ENCODE results near the gene FGF11. TPM values are rescaled to one million over a fixed set of nuclear protein-coding genes. Genes with fewer than 3 reads are reported as not detected.

FGF11 gene
- total RNA-seq, 4 donors from 2014 or later: 1.6 to 2.4 (median 1.9) TPM; not detected in 1

DNA sequence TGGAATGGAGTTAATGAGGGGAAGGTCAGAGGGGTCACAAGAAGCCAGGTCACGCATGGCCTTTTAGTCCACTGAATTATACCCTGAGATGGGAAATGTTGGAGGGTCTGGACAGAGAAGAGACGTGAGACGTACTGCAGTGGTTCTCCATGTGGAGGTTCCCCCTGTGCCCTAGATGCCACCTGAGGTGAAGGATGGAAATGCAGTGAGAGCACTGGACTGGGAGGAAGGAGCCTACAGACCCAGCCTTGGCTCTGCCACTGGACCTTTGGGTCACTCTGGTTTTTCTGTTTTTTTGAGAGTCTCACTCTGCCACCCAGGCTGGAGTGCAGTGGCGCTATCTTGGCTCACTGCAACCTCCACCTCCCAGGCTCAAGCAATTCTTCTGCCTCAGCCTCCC is 43.2 kb upstream of the FGF11 start:
- no peak for DNase-seq

DNA sequence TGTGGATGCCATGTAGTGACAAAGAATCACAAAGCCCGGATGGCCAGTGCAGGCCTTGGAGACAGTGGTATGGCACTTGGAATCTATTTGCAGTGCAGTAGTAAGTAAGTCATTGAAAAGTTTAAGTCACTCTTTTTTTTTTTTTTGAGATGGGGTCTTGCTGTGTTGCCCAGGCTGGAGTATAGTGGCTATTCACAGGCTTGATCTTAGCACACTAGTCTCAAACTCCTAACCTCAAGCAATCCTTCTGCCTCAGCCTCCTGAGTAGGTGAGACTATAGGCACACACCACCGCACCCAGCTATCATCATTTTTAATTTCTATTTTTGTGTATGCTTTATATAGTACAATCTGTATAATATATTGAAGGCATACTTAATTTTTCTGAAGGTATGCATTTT is 40.7 kb upstream of the FGF11 start:
- TF ChIP-seq POLR2AphosphoS5 (IDR thresholded peaks at IDR 0.05) (no peak), POLR2A (IDR thresholded peaks at IDR 0.05) (no peak), EP300 (IDR thresholded peaks at IDR 0.05; ENCODE audit: low read depth) (no peak)
- TF ChIP-seq, protein P1, sequence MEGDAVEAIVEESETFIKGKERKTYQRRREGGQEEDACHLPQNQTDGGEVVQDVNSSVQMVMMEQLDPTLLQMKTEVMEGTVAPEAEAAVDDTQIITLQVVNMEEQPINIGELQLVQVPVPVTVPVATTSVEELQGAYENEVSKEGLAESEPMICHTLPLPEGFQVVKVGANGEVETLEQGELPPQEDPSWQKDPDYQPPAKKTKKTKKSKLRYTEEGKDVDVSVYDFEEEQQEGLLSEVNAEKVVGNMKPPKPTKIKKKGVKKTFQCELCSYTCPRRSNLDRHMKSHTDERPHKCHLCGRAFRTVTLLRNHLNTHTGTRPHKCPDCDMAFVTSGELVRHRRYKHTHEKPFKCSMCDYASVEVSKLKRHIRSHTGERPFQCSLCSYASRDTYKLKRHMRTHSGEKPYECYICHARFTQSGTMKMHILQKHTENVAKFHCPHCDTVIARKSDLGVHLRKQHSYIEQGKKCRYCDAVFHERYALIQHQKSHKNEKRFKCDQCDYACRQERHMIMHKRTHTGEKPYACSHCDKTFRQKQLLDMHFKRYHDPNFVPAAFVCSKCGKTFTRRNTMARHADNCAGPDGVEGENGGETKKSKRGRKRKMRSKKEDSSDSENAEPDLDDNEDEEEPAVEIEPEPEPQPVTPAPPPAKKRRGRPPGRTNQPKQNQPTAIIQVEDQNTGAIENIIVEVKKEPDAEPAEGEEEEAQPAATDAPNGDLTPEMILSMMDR (IDR thresholded peaks at IDR 0.05): no peak
- no peak overlapping the region for H3K27ac ChIP-seq
- 79 to 83% methylated on average over 2 of the region's 2 CpGs for WGBS, 2 donors (ENCODE audit: low coverage in 1 of 2)
- no peaks in the 10 kb centered on the region for H3K36me3 ChIP-seq
- DNase-seq: no peak
- H3K27me3 ChIP-seq: no peaks in the 10 kb centered on the region
- no peaks in the 10 kb centered on the region for H3K9me3 ChIP-seq
- intact Hi-C loops (cut with DNase I; ENCODE audit: low total_unique reads) (no loop called here), in situ Hi-C loops (cut with MboI; ENCODE audit: low pct_ligation_motif_present in 1 of 4, low pct_unique_long_range_greater_than_20kb in 1 of 4, low sequenced_read_pairs in 3 of 4) (no loop called here)
- no peak overlapping the region for H3K4me3 ChIP-seq
- peaks cover 20 to 27% (median 25%) of the 10 kb centered on the region in 4 donors for H3K4me1 ChIP-seq

More for the DNA sequence above, 43.2 kb upstream of the FGF11 start:
- Histone ChIP-seq H3K36me3 (no peaks in the 10 kb centered on the region), H3K4me1 (peaks cover 11 to 22% (median 17%) of the 10 kb centered on the region in 4 donors), H3K27ac (no peak overlapping the region), H3K4me3 (no peak overlapping the region), H3K9me3 (no peaks in the 10 kb centered on the region), H3K27me3 (no peaks in the 10 kb centered on the region)
- 80 to 96% methylated on average over 3 to 4 of the region's 4 CpGs for WGBS, 2 donors (ENCODE audit: low coverage in 1 of 2)
- intact Hi-C loops (cut with DNase I; ENCODE audit: low total_unique reads): no loop called here
- in situ Hi-C loops (cut with MboI; ENCODE audit: low pct_ligation_motif_present in 1 of 4, low pct_unique_long_range_greater_than_20kb in 1 of 4, low sequenced_read_pairs in 3 of 4): no loop called here
- no peak for TF ChIP-seq POLR2AphosphoS5 (IDR thresholded peaks at IDR 0.05)
- TF ChIP-seq, protein P1 (IDR thresholded peaks at IDR 0.05): no peak
- TF ChIP-seq EP300 (IDR thresholded peaks at IDR 0.05; ENCODE audit: low read depth): no peak
- TF ChIP-seq POLR2A (IDR thresholded peaks at IDR 0.05): no peak

DNA sequence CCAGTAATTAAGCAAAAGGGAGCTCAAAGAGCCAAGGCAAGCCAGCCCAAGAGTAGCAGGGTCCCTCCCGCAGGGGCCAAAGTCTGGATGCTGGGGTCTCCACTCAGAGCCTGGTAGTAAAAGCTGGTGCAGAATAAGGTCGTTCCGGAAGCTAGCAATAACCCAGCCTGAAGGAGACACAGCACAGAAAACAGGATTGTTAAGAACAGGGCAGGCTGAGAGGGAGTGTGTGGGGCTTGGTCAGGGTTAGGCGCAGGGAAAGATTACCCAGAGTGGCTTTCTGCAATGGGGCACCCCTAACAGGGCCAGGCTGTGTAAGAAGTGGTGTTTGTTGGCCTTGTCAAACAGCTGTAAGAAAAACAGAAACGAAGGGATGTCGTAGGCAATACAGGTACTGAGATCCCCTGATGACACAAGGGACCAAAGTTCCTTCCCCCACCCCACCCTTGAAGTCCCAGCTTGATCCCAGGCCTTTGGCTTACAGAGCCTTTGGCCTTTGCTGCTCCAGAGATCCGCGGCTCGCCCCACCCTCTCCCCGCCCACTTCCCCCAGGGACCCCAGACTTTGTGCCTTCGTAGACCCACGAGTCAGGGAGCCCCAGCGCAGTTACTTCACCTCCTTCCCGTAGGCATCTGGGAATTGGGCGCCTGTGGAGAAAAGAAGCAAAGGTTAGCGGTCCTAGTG is 36.1 kb upstream of the FGF11 start:
- TF ChIP-seq, protein P1 (IDR thresholded peaks at IDR 0.05): no peak
- TF ChIP-seq EP300 (IDR thresholded peaks at IDR 0.05; ENCODE audit: low read depth): no peak
- peak; percentile 3 for TF ChIP-seq POLR2A (IDR thresholded peaks at IDR 0.05)
- peak in 2 of 3 donors; percentile 41 to 44 for TF ChIP-seq POLR2AphosphoS5 (IDR thresholded peaks at IDR 0.05)
- Histone ChIP-seq H3K4me1 (peaks cover 13 to 32% (median 22%) of the 10 kb centered on the region in 4 donors), H3K4me3 (peak overlapping the region; percentile 50 to 73 (median 58)), H3K36me3 (no peaks in the 10 kb centered on the region), H3K27me3 (peaks cover 17% of the 10 kb centered on the region), H3K9me3 (no peaks in the 10 kb centered on the region), H3K27ac (peak overlapping the region; percentile 86 to 98 (median 94))
- WGBS, 2 donors (ENCODE audit: low coverage in 1 of 2): 7 to 8% methylated on average over 2 to 14 of the region's 16 CpGs
- DNase-seq: peak; percentile 75
- intact Hi-C loops (cut with DNase I; ENCODE audit: low total_unique reads): no loop called here
- in situ Hi-C loops (cut with MboI; ENCODE audit: low pct_ligation_motif_present in 1 of 4, low pct_unique_long_range_greater_than_20kb in 1 of 4, low sequenced_read_pairs in 3 of 4): no loop called here

DNA sequence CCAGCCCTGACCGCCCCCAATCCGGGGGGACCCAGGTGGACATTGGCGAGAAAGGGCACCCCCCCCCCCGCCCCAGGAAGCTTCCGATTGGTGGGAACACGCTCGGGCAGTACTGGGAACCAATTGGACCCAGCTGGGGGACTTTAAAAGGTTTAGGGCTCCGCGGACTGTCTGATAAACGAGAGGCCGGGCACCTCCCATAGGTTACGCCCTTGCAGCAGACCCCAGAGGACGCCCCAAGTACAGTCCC is 35.7 kb upstream of the FGF11 start:
- TF ChIP-seq POLR2AphosphoS5 (IDR thresholded peaks at IDR 0.05): no peak
- TF ChIP-seq, protein P1 (IDR thresholded peaks at IDR 0.05): peak in 1 of 5 experiments; percentile 14
- no peak for DNase-seq
- in situ Hi-C loops (cut with MboI; ENCODE audit: low pct_ligation_motif_present in 1 of 4, low pct_unique_long_range_greater_than_20kb in 1 of 4, low sequenced_read_pairs in 3 of 4) (no loop called here), intact Hi-C loops (cut with DNase I; ENCODE audit: low total_unique reads) (no loop called here)
- WGBS, 2 donors (ENCODE audit: low coverage in 1 of 2): 0% methylated on average over 11 of the region's 13 CpGs; no CpG with 5 or more reads in 1 of the 2 donors
- no peaks in the 10 kb centered on the region for H3K9me3 ChIP-seq
- peak overlapping the region; percentile 86 to 98 (median 94) for H3K27ac ChIP-seq
- peaks cover 17% of the 10 kb centered on the region for H3K27me3 ChIP-seq
- H3K4me1 ChIP-seq: peaks cover 13 to 32% (median 22%) of the 10 kb centered on the region in 4 donors
- H3K36me3 ChIP-seq: no peaks in the 10 kb centered on the region
- peak overlapping the region; percentile 50 to 73 (median 58) for H3K4me3 ChIP-seq
